ENCODE measurements around the gene PLEKHA8.

PLEKHA8 gene

GRCh38 chr7:30023524-30023923 lies 4.7 kb upstream of the PLEKHA8 start:
- no peak for ATAC-seq

GRCh38 chr7:30026229-30027064 lies 1.8 kb upstream of the PLEKHA8 start, which contains the start of gene FKBP14:
TSS of gene FKBP14 (minus strand) at chr7:30026702. CDS start at chr7:30026508, 194 bp downstream.
- DNase-seq (peak; percentile 91), ATAC-seq (peak; percentile 90)

More at GRCh38 chr7:30023524-30023923, 4.7 kb upstream of the PLEKHA8 start:
- DNase-seq: no peak

GRCh38 chr7:30027065-30027456 lies 1.2 kb upstream of the PLEKHA8 start:
- no peak for ATAC-seq
- no peak for DNase-seq

GRCh38 chr7:30027740-30028215 lies 434 bp upstream of the PLEKHA8 start:
- ATAC-seq (no peak), DNase-seq (no peak)

- peak; percentile 19 for ATAC-seq
- peak; percentile 40 for DNase-seq
Observed at GRCh38 chr7:30028749-30029635, 780 bp downstream of the PLEKHA8 start.

- ATAC-seq: no peak
- no peak for DNase-seq
Observed at GRCh38 chr7:30029696-30030095, 1.5 kb downstream of the PLEKHA8 start.

GRCh38 chr7:30032310-30033125 lies 4.3 kb downstream of the PLEKHA8 start:
- DNase-seq (no peak), ATAC-seq (no peak)

- no peak for ATAC-seq
- DNase-seq: no peak
Observed at GRCh38 chr7:30034501-30034900, 6.3 kb downstream of the PLEKHA8 start.

- no peak for ATAC-seq
- no peak for DNase-seq
Observed at GRCh38 chr7:30036220-30036619, 8.0 kb downstream of the PLEKHA8 start.

- ATAC-seq (no peak), DNase-seq (no peak)
Observed at GRCh38 chr7:30038196-30038980, 10.2 kb downstream of the PLEKHA8 start.

GRCh38 chr7:30040938-30041337 lies 12.7 kb downstream of the PLEKHA8 start:
- ATAC-seq (no peak), DNase-seq (no peak)

GRCh38 chr7:30041526-30042269 lies 13.5 kb downstream of the PLEKHA8 start:
- DNase-seq: no peak
- no peak for ATAC-seq

GRCh38 chr7:30046127-30046770 lies 18.0 kb downstream of the PLEKHA8 start:
- no peak for DNase-seq
- ATAC-seq: no peak

- DNase-seq (no peak), ATAC-seq (no peak)
Observed at GRCh38 chr7:30047124-30047523, 18.9 kb downstream of the PLEKHA8 start.

GRCh38 chr7:30048582-30048981 lies 20.4 kb downstream of the PLEKHA8 start:
- no peak for DNase-seq
- ATAC-seq: no peak

GRCh38 chr7:30049173-30049572 lies 21.0 kb downstream of the PLEKHA8 start:
- DNase-seq (no peak), ATAC-seq (no peak)

- no peak for DNase-seq
Observed at GRCh38 chr7:30053068-30053467, 24.9 kb downstream of the PLEKHA8 start.

GRCh38 chr7:30057741-30058140 lies 29.5 kb downstream of the PLEKHA8 start:
- no peak for DNase-seq

More at GRCh38 chr7:30053068-30053467, 24.9 kb downstream of the PLEKHA8 start:
- no peak for ATAC-seq

GRCh38 chr7:30061786-30062185 lies 33.6 kb downstream of the PLEKHA8 start:
- ATAC-seq (peak; percentile 68), DNase-seq (peak; percentile 21)

More at GRCh38 chr7:30057741-30058140, 29.5 kb downstream of the PLEKHA8 start:
- ATAC-seq: no peak

GRCh38 chr7:30062587-30062986 lies 34.4 kb downstream of the PLEKHA8 start:
- no peak for DNase-seq
- ATAC-seq: no peak

All from stimulated activated naive CD8-positive, alpha-beta T cell treated with anti-CD3 and anti-CD28 coated beads, Interleukin-15, Interleukin-2, amounts not matched to agents 100 U/mL and 50 U/mL, for 24 hours (primary cell).